Measurements from ENCODE around the gene FAM216A.

Gene FAM216A

GRCh38 chr12:110538869-110539622 lies 70.4 kb downstream of the FAM216A start:
- DNase-seq, result no peak
